DMS79 treated with DMSO at 0.1 percent for 48 hours (cell line): ENCODE data around the gene SLC24A3.
A peak's percentile ranks its signal among the peaks of the same experiment; 100 is the strongest.

Experiments
- DNase-seq: peaks from one replicate; lab custom pipeline; 2025; lab: John Stamatoyannopoulos, UW

Gene SLC24A3

GRCh38 chr20:19713822-19714578 lies 501.6 kb downstream of the SLC24A3 start:
- no peak for DNase-seq

GRCh38 chr20:19714579-19714840 lies 502.1 kb downstream of the SLC24A3 start:
- DNase-seq = no peak

- no peak for DNase-seq
Measured at GRCh38 chr20:19715986-19716385, 503.5 kb downstream of the SLC24A3 start.

- DNase-seq = no peak
Measured at GRCh38 chr20:19718880-19719279, 506.4 kb downstream of the SLC24A3 start.

GRCh38 chr20:19720991-19721390 lies 508.5 kb downstream of the SLC24A3 start:
- DNase-seq = no peak

GRCh38 chr20:19723051-19723450 lies 510.6 kb downstream of the SLC24A3 start:
- no peak for DNase-seq

- no peak for DNase-seq
Measured at GRCh38 chr20:19723813-19724430, 511.5 kb downstream of the SLC24A3 start.

- DNase-seq = no peak
Measured at GRCh38 chr20:19725373-19725772, 512.9 kb downstream of the SLC24A3 start.

GRCh38 chr20:19725814-19726525 lies 513.5 kb downstream of the SLC24A3 start:
- no peak for DNase-seq

GRCh38 chr20:19727251-19727847 lies 514.9 kb downstream of the SLC24A3 start:
- DNase-seq = no peak

GRCh38 chr20:19729672-19730071 lies 517.2 kb downstream of the SLC24A3 start:
- no peak for DNase-seq

GRCh38 chr20:19730706-19731105 lies 518.3 kb downstream of the SLC24A3 start:
- no peak for DNase-seq

GRCh38 chr20:19734811-19735210 lies 522.4 kb downstream of the SLC24A3 start:
- DNase-seq = no peak

- DNase-seq = no peak
Measured at GRCh38 chr20:19735446-19735845, 523.0 kb downstream of the SLC24A3 start.

- DNase-seq = no peak
Measured at GRCh38 chr20:19737025-19737424, 524.6 kb downstream of the SLC24A3 start.

- no peak for DNase-seq
Measured at GRCh38 chr20:19738951-19739350, 526.5 kb downstream of the SLC24A3 start.

GRCh38 chr20:19739351-19739750 lies 526.9 kb downstream of the SLC24A3 start:
- DNase-seq = no peak

GRCh38 chr20:19740512-19740911 lies 528.1 kb downstream of the SLC24A3 start:
- peak; percentile 6 for DNase-seq

- no peak for DNase-seq
Measured at GRCh38 chr20:19741924-19742323, 529.5 kb downstream of the SLC24A3 start.

GRCh38 chr20:19742974-19743639 lies 530.7 kb downstream of the SLC24A3 start:
- DNase-seq = no peak

- DNase-seq = no peak
Measured at GRCh38 chr20:19743640-19743995, 531.2 kb downstream of the SLC24A3 start.

GRCh38 chr20:19745106-19745505 lies 532.7 kb downstream of the SLC24A3 start:
- DNase-seq = no peak
